ENCODE results near the gene CFAP91. TPM values are rescaled to one million over a fixed set of nuclear protein-coding genes. Genes with fewer than 3 reads are reported as not detected.
A peak's percentile ranks its signal among the peaks of the same experiment; 100 is the strongest.

CFAP91 gene
- total RNA-seq, result 1 to 10 TPM in 3 of 6 experiments, under 1 TPM in 3; 0.09 to 5.7 (median 1.1) TPM
- long read RNA-seq, result 0 reads

GRCh38 chr3:119702530-119703527 lies at the start of gene CFAP91:
Gene CFAP91, plus strand, starts transcription at chr3:119703022. Its CDS starts 77 bp downstream, at chr3:119703099.
- peak; percentile 3 for TF ChIP-seq POLR2A (IDR thresholded peaks at IDR 0.05)
- no peak for TF ChIP-seq CTCF (IDR thresholded peaks at IDR 0.05)
- DNase-seq, result peak; percentile 96 to 98 (median 98)
- no peaks in the 10 kb centered on the region for H3K9me3 ChIP-seq
- no peaks in the 10 kb centered on the region for H3K27me3 ChIP-seq
- intact Hi-C loops (cut with DNase I), result no loop called here
- peak within 1 kb of the TSS; percentile 36 to 53 (median 43) for H3K4me3 ChIP-seq
- peaks cover 0 to 16% (median 5%) of the 10 kb centered on the region in 4 donors for H3K4me1 ChIP-seq
- no peaks in the 10 kb centered on the region for H3K36me3 ChIP-seq
- ATAC-seq, result peak; percentile 97 to 99 (median 98)
- 2% methylated on average over 31 of the region's 59 CpGs for WGBS (ENCODE audit: insufficient coverage, low coverage, low lambda C conversion rate, missing lambda C conversion rate)
- peak within 1 kb of the TSS in 1 of 3 donors; percentile 5 for H3K27ac ChIP-seq

GRCh38 chr3:119653876-119654275 lies 48.9 kb upstream of the CFAP91 start:
- H3K27me3 ChIP-seq, result no peaks in the 10 kb centered on the region
- DNase-seq (no peak), ATAC-seq (peak in 3 of 4 donors; percentile 45 to 68 (median 54))
- H3K9me3 ChIP-seq, result no peaks in the 10 kb centered on the region
- no peaks in the 10 kb centered on the region for H3K4me1 ChIP-seq
- H3K4me3 ChIP-seq, result no peak overlapping the region
- H3K36me3 ChIP-seq, result no peaks in the 10 kb centered on the region
- H3K27ac ChIP-seq, result no peak overlapping the region
- 25% methylated on average over 2 of the region's 2 CpGs for WGBS (ENCODE audit: insufficient coverage, low coverage, low lambda C conversion rate, missing lambda C conversion rate)
- intact Hi-C loops (cut with DNase I), result no loop called here
- TF ChIP-seq POLR2A (IDR thresholded peaks at IDR 0.05) (no peak), CTCF (IDR thresholded peaks at IDR 0.05) (no peak)

GRCh38 chr3:119657887-119658702 lies 44.7 kb upstream of the CFAP91 start:
- Histone ChIP-seq H3K27me3 (no peaks in the 10 kb centered on the region), H3K36me3 (no peaks in the 10 kb centered on the region), H3K4me3 (no peak overlapping the region), H3K9me3 (no peaks in the 10 kb centered on the region), H3K27ac (no peak overlapping the region), H3K4me1 (no peaks in the 10 kb centered on the region)
- DNase-seq, result no peak
- intact Hi-C loops (cut with DNase I), result no loop called here
- ATAC-seq, result peak in 3 of 4 donors; percentile 44 to 61 (median 50)
- TF ChIP-seq POLR2A (IDR thresholded peaks at IDR 0.05) (no peak), CTCF (IDR thresholded peaks at IDR 0.05) (no peak)
- WGBS (ENCODE audit: insufficient coverage, low coverage, low lambda C conversion rate, missing lambda C conversion rate), result 79% methylated on average over 4 of the region's 4 CpGs

GRCh38 chr3:119658994-119659393 lies 43.8 kb upstream of the CFAP91 start:
- intact Hi-C loops (cut with DNase I), result no loop called here
- no peaks in the 10 kb centered on the region for H3K36me3 ChIP-seq
- DNase-seq (no peak), ATAC-seq (no peak)
- H3K9me3 ChIP-seq, result no peaks in the 10 kb centered on the region
- no peak overlapping the region for H3K27ac ChIP-seq
- TF ChIP-seq POLR2A (IDR thresholded peaks at IDR 0.05) (no peak), CTCF (IDR thresholded peaks at IDR 0.05) (no peak)
- no peaks in the 10 kb centered on the region for H3K4me1 ChIP-seq
- no peaks in the 10 kb centered on the region for H3K27me3 ChIP-seq
- 100% methylated on average over 1 of the region's 2 CpGs for WGBS (ENCODE audit: insufficient coverage, low coverage, low lambda C conversion rate, missing lambda C conversion rate)
- H3K4me3 ChIP-seq, result no peak overlapping the region
